Nephron (organoid): Measurements from ENCODE around the gene EPB41.

Experiments used
- H3K27ac Mint-ChIP-seq, 3 experiments: 2 replicates each; pipeline ENCODE4 v1.8.0; 2020; ENCODE audit warnings: mixed read lengths in 3 of 3, mild to moderate bottlenecking in 2 of 3, moderate library complexity in 1 of 3
- H3K27me3 Mint-ChIP-seq: 2 replicates; pipeline ENCODE4 v1.8.0; 2021; ENCODE audit warnings: low read depth, mild to moderate bottlenecking, moderate library complexity, mixed read lengths
- H3K36me3 Mint-ChIP-seq: 2 replicates; pipeline ENCODE4 v1.8.0; 2020; ENCODE audit warnings: low read depth, mixed read lengths
- H3K4me1 Mint-ChIP-seq: 2 replicates; pipeline ENCODE4 v1.8.0; 2020; ENCODE audit warnings: mixed read lengths
- H3K4me3 Mint-ChIP-seq, 3 experiments: 2 replicates each; pipeline ENCODE4 v1.8.0; 2020; ENCODE audit warnings: mild to moderate bottlenecking in 3 of 3, mixed read lengths in 3 of 3, moderate library complexity in 2 of 3
- H3K9me3 Mint-ChIP-seq: 2 replicates; pipeline ENCODE4 v1.8.0; 2020; ENCODE audit warnings: mixed read lengths
- TF ChIP-seq, protein P1 (sequence below), 3 experiments: fragments of 200-600 bp; sonication (generic); IDR thresholded peaks; one replicate each; pipeline ENCODE4 v1.5.0; 2021; ENCODE audit warnings: antibody characterized with exemption in 3 of 3; ENCODE audit not compliant: unreplicated experiment in 3 of 3

The EPB41 gene

DNA sequence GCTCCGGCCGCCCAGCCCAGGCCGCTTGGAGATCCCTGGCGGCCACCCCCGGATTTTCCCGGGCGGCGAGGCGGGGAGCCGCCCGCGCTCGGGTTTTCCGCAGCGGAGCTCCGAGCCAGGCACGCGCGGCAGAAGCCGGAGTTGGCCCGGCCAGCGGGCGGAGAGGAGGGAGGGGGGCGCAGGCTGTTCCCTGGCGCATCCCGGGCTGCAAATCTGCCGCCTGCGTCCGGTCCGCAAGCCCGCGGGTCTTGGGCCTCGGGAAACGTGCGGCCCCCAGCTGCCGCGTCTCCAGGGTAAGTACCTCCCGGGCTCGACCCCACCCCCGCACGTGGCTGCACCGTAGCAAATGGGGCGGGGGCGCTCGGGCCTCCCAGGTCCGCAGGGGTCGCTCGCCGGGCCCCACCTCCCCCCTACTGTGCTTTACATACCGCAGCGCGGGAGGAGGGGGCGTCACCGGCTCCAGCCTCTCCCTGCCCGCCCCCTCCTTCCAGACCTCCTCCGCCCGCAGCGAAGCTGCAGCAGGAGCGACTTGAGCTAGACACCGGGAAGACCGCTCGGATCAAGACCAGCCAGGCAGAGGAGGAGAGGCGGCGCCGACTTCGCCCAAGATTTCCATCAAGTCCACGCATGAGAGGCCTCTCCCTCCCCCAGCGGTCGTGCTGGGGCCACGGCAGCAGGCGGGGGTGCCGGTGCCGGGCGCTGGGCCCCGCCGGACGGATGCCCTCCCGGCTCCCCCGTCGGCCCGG, 207.7 kb downstream of the EPB41 start:
- Mint-ChIP-seq H3K27ac (peak overlapping the region; percentile 64 to 92 (median 74)), H3K36me3 (peaks cover 11% of the 10 kb centered on the region), H3K4me3 (peak overlapping the region; percentile 84 to 87 (median 84)), H3K4me1 (peaks cover 20% of the 10 kb centered on the region), H3K27me3 (peaks cover 52% of the 10 kb centered on the region), H3K9me3 (no peaks in the 10 kb centered on the region)
- TF ChIP-seq, protein P1, sequence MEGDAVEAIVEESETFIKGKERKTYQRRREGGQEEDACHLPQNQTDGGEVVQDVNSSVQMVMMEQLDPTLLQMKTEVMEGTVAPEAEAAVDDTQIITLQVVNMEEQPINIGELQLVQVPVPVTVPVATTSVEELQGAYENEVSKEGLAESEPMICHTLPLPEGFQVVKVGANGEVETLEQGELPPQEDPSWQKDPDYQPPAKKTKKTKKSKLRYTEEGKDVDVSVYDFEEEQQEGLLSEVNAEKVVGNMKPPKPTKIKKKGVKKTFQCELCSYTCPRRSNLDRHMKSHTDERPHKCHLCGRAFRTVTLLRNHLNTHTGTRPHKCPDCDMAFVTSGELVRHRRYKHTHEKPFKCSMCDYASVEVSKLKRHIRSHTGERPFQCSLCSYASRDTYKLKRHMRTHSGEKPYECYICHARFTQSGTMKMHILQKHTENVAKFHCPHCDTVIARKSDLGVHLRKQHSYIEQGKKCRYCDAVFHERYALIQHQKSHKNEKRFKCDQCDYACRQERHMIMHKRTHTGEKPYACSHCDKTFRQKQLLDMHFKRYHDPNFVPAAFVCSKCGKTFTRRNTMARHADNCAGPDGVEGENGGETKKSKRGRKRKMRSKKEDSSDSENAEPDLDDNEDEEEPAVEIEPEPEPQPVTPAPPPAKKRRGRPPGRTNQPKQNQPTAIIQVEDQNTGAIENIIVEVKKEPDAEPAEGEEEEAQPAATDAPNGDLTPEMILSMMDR (IDR thresholded peaks at IDR 0.05; ENCODE audit: unreplicated experiment in 3 of 3): no peak

DNA sequence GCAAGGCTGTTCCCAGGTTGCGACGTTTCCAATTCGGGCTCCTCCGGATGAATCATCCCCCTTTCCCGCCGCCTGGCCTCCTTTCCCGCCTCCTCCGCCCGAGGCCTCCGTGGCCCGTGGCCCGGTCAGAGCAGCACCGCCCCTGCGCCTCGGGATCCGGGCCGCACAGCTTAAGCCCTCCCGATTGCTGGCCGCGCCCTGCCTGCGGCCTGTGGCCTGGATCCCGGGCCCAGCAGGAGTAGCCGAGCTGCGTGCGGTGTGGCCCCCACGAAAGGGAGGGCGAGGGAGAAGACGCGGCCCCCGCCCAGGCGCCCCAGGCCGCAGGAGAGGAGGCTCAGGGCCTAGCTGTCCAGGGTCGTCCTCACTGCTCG, 208.3 kb downstream of the EPB41 start:
- Mint-ChIP-seq H3K27ac (peak overlapping the region; percentile 64 to 96 (median 87)), H3K36me3 (peaks cover 6% of the 10 kb centered on the region), H3K27me3 (peaks cover 52% of the 10 kb centered on the region), H3K4me1 (peaks cover 20% of the 10 kb centered on the region), H3K9me3 (no peaks in the 10 kb centered on the region), H3K4me3 (peak overlapping the region; percentile 84 to 87 (median 86))
- TF ChIP-seq, protein P1 (IDR thresholded peaks at IDR 0.05; ENCODE audit: unreplicated experiment in 3 of 3): no peak

DNA sequence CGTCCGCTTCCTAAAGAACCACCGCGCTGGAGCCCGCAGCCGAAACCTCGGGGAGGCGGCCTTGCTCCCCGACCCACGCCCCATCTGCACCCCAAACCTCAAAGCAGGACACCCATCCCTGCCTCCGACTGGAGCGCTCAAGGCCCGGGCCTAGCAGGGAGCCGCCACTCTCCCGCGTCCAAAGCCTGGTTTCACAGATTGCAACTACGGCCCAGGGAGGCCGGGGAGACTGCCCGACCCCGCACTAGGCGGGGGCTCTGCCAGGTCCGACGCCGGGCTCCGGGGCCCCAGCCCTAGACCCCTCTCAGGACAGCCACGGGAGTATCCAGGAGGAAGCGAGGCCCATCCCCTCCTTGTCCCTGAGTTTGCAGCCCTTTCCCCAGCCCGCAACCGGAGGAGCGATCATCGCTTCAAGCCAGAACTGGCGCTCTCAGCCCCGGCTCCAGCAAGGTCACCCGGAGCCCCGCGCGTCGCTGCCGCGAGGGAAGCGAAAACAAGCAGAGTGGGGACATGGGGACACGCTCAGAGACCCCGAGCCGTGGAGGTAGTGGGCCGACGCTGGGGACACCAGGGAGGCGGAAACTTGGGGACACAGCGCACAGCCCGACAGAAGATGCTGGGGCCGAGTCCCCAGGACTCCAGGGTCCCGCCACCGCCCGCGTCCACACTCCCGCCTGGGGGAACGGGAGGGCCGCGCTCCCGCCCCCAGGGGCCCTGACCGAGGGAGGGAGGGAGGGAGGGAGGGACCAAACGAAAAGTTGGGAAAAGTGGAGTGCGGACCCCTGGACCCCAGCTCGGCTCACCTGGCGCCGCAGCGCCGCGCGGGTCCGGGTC, 208.9 kb downstream of the EPB41 start:
- H3K9me3 Mint-ChIP-seq: no peaks in the 10 kb centered on the region
- peak overlapping the region; percentile 38 to 96 (median 87) for H3K27ac Mint-ChIP-seq
- peaks cover 20% of the 10 kb centered on the region for H3K4me1 Mint-ChIP-seq
- H3K27me3 Mint-ChIP-seq: peaks cover 56% of the 10 kb centered on the region
- TF ChIP-seq, protein P1 (IDR thresholded peaks at IDR 0.05; ENCODE audit: unreplicated experiment in 3 of 3): no peak
- peak overlapping the region; percentile 84 to 87 (median 86) for H3K4me3 Mint-ChIP-seq
- peaks cover 4% of the 10 kb centered on the region for H3K36me3 Mint-ChIP-seq

DNA sequence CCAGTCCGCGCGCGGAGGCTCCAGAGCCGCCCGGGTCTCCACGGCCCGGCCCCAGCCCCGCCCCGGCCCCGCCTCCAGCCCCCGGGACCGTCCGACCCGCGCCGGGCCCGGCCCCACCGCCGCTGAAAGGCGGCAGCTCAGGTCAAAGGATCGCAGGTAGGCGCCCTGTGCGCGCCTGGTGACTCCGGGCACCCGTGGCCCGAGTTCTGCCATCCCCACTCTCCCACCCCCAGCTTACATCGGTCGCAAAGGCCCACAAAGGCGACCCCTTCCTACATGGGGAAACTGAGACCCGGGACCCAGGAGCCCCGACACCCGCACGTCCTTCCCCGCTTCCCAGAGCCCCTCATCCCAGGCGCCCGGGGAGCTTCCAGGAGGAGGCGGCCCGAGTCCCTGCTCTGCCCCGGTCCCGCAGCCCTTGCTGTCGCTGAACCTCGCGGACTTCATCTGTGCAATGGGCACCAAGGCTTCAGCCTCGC, 209.6 kb downstream of the EPB41 start, which contains the start of gene TMEM200B:
Gene TMEM200B, minus strand, starts transcription at position 17 of the 479 bp plus-strand sequence. CDS start 2,075 bp downstream, outside the sequence.
- H3K27me3 Mint-ChIP-seq: peaks cover 51% of the 10 kb centered on the region
- H3K27ac Mint-ChIP-seq: peak within 1 kb of the TSS; percentile 38 to 98 (median 87)
- peaks cover 20% of the 10 kb centered on the region for H3K4me1 Mint-ChIP-seq
- peaks cover 4% of the 10 kb centered on the region for H3K36me3 Mint-ChIP-seq
- H3K9me3 Mint-ChIP-seq: no peaks in the 10 kb centered on the region
- peak within 1 kb of the TSS; percentile 84 to 87 (median 86) for H3K4me3 Mint-ChIP-seq
- TF ChIP-seq, protein P1 (IDR thresholded peaks at IDR 0.05; ENCODE audit: unreplicated experiment in 3 of 3): no peak

DNA sequence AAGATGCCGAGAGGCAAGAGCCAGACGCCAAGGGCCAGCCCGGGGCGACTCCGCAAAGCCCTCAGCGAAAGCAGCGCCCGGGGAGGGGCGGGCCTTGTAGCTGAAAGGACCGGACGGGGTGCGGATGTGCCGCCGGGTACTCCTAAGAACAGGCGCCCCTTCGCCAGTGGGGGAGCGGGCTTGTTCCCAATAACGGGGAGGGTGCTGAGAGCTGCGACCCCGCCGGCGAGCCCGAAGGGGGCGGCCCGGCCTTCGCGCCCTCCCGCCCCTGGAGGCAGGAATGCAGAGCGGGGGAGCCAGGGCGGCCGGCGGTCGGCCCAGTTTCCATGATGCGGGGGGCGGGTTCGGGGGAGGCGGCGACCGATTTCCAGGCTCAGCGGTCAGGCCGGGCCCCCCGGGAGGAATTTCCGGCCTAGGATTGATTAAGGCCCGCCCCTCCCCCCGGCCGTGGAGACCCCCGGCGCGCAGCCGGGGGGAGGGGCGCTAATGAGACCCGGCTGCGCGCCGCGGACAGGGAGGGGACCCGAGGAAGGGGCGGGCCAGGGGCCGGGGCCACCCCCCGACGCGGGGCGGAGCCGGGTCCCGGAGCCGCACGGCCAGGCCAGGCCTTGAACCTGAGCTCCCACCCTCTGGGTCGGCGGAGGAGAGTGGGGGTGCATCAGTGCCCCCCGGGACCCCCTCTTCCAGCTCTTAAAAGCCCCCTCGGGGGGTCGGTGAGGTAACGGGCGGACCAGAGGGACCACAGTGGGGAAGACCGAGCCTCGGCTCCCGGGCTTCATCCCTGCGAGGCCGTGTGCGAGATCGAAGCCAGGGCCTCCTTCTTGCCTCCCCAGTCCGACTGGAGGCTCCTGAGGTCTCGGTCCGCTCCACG, 210.2 kb downstream of the EPB41 start:
- Mint-ChIP-seq H3K36me3 (no peaks in the 10 kb centered on the region), H3K9me3 (no peaks in the 10 kb centered on the region), H3K4me1 (peaks cover 15% of the 10 kb centered on the region), H3K27me3 (peaks cover 45% of the 10 kb centered on the region), H3K27ac (peak overlapping the region; percentile 95 to 98 (median 95)), H3K4me3 (peak overlapping the region; percentile 85 to 91 (median 89))
- TF ChIP-seq, protein P1 (IDR thresholded peaks at IDR 0.05; ENCODE audit: unreplicated experiment in 3 of 3): peak; percentile 66 to 72 (median 69)
